OCI-LY3 (cell line): ENCODE results near the gene ATXN2L.

Experiments
- H2AFZ ChIP-seq: fragments of 200-600, 300-600 bp; shearing (Covaris generic); 2 replicates; pipeline ENCODE4 v1.6.0; 2014; ENCODE audit warnings: antibody characterized with exemption, low read depth, low read length
- H3K27ac ChIP-seq: fragments of 200-600, 300-600 bp; sonication (generic); 2 replicates; pipeline ENCODE4 v1.5.1; 2014; ENCODE audit warnings: mild to moderate bottlenecking, low read length, moderate library complexity, mixed read lengths
- H3K27me3 ChIP-seq: fragments of 200-600, 300-600 bp; sonication (generic); 2 replicates; pipeline ENCODE4 v1.6.1; 2014; ENCODE audit warnings: low read depth, low read length, mixed read lengths
- H3K36me3 ChIP-seq: fragments of 200-600, 300-600 bp; sonication (generic); replicated peaks from 2 replicates; pipeline ENCODE3; 2014; ENCODE audit warnings: low read depth, low read length, mixed read lengths
- H3K4me1 ChIP-seq: fragments of 300-600, 200-600 bp; sonication (generic); 2 replicates; pipeline ENCODE4 v1.6.1; 2014; ENCODE audit warnings: low read length, mixed read lengths
- H3K4me2 ChIP-seq: fragments of 200-600, 300-600 bp; sonication (generic); 2 replicates; pipeline ENCODE4 v1.6.1; 2014; ENCODE audit warnings: low read length, mixed read lengths
- H3K4me3 ChIP-seq: fragments of 300-600, 200-600 bp; sonication (generic); 2 replicates; pipeline ENCODE4 v1.5.1; 2014; ENCODE audit warnings: antibody characterized with exemption, mild to moderate bottlenecking, low read length, moderate library complexity
- H3K79me2 ChIP-seq: fragments of 300-600, 200-600 bp; shearing (Covaris generic); 2 replicates; pipeline ENCODE4 v1.6.1; 2014; ENCODE audit warnings: mild to moderate bottlenecking, low read length, mixed read lengths
- H3K9ac ChIP-seq: fragments of 300-600, 200-600 bp; shearing (Covaris generic); 2 replicates; pipeline ENCODE4 v1.6.0; 2014; ENCODE audit warnings: mild to moderate bottlenecking, low read length, moderate library complexity
- H3K9me3 ChIP-seq: fragments of 200-600, 300-600 bp; shearing (Covaris generic); 2 replicates; pipeline ENCODE4 v1.6.1; 2014; ENCODE audit warnings: low read length, mixed read lengths; ENCODE audit not compliant: insufficient read depth
- H4K20me1 ChIP-seq: fragments of 200-600, 300-600 bp; sonication (generic); 2 replicates; pipeline ENCODE4 v1.6.1; 2016; ENCODE audit warnings: low read length, mixed read lengths; ENCODE audit not compliant: insufficient read depth
- CTCF ChIP-seq: fragments of 200-600, 300-600 bp; sonication (generic); IDR thresholded peaks from 2 replicates; pipeline ENCODE4 v1.5.1; 2014; ENCODE audit warnings: antibody characterized with exemption, low read length, low read depth
- EZH2phosphoT487 ChIP-seq: fragments of 200-600 bp; shearing (Covaris generic); IDR thresholded peaks from 2 replicates; pipeline ENCODE4 v1.6.1; 2018; ENCODE audit warnings: antibody characterized with exemption, mixed run types, low read depth

ATXN2L gene

GRCh38 chr16:28839004-28839639 is 16.3 kb downstream of the ATXN2L start:
- Histone ChIP-seq H4K20me1 (peaks cover 5% of the 10 kb centered on the region; the same call in 1 of the 2 replicates), H3K9ac (no peak overlapping the region), H3K27ac (no peak overlapping the region), H3K36me3 (peaks cover 67% of the 10 kb centered on the region), H3K9me3 (no peaks in the 10 kb centered on the region), H3K4me1 (no peaks in the 10 kb centered on the region), H3K4me2 (no peak overlapping the region), H3K79me2 (peaks cover under 1% of the 10 kb centered on the region; the same call in 1 of the 2 replicates), H3K27me3 (no peaks in the 10 kb centered on the region), H2AFZ (no peak overlapping the region), H3K4me3 (no peak overlapping the region)
- TF ChIP-seq EZH2phosphoT487 = no peak
- TF ChIP-seq CTCF = no peak

GRCh38 chr16:28839899-28840298 is 17.1 kb downstream of the ATXN2L start:
- Histone ChIP-seq H3K4me2 (no peak overlapping the region), H3K9ac (no peak overlapping the region), H2AFZ (no peak overlapping the region), H3K36me3 (peaks cover 65% of the 10 kb centered on the region), H3K79me2 (peaks cover 8% of the 10 kb centered on the region), H3K9me3 (no peaks in the 10 kb centered on the region), H3K27me3 (no peaks in the 10 kb centered on the region), H3K27ac (no peak overlapping the region), H3K4me1 (peaks cover 2% of the 10 kb centered on the region), H3K4me3 (no peak overlapping the region), H4K20me1 (peaks cover 5% of the 10 kb centered on the region; the same call in 1 of the 2 replicates)
- no peak for TF ChIP-seq EZH2phosphoT487
- no peak for TF ChIP-seq CTCF

GRCh38 chr16:28842696-28843095 is 19.9 kb downstream of the ATXN2L start:
- Histone ChIP-seq H3K4me3 (no peak overlapping the region), H3K36me3 (peaks cover 44% of the 10 kb centered on the region), H4K20me1 (peaks cover 3% of the 10 kb centered on the region; the same call in 1 of the 2 replicates), H3K4me2 (no peak overlapping the region), H3K9me3 (no peaks in the 10 kb centered on the region), H3K9ac (no peak overlapping the region), H3K27ac (no peak overlapping the region), H3K79me2 (peaks cover 31% of the 10 kb centered on the region), H3K4me1 (peaks cover 13% of the 10 kb centered on the region), H3K27me3 (no peaks in the 10 kb centered on the region), H2AFZ (no peak overlapping the region)
- TF ChIP-seq EZH2phosphoT487 (no peak), CTCF (no peak)

DNA sequence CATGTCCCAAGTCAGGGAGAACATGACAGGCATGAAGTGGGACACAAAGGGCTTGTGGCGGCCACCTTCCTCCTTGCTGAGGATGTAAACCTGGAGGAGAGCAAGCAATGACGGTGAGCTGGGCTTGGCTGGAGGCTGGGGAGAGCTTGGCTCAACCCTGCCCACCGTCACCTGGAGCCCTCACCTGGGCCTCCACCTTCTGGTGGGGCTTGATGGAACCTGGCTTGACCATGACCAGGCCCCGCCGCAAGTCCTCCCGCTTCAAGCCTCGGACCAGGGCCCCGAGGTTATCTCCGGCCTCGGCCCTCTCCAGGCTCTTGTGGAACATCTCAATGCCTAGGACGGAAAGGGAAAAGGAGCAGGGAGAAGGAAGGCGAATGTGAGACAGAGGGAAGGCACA is 21.0 kb downstream of the ATXN2L start:
- TF ChIP-seq CTCF = no peak
- TF ChIP-seq EZH2phosphoT487 = no peak
- H3K9me3 ChIP-seq = no peaks in the 10 kb centered on the region
- H2AFZ ChIP-seq = no peak overlapping the region
- peaks cover 33% of the 10 kb centered on the region for H3K36me3 ChIP-seq
- no peaks in the 10 kb centered on the region for H4K20me1 ChIP-seq
- no peak overlapping the region for H3K4me2 ChIP-seq
- H3K27me3 ChIP-seq = no peaks in the 10 kb centered on the region
- peaks cover 31% of the 10 kb centered on the region for H3K79me2 ChIP-seq
- H3K27ac ChIP-seq = no peak overlapping the region
- peaks cover 13% of the 10 kb centered on the region for H3K4me1 ChIP-seq
- no peak overlapping the region for H3K4me3 ChIP-seq
- H3K9ac ChIP-seq = no peak overlapping the region
